A549 (cell line): ENCODE measurements around the gene SLC22A9.

Experiments
- MYC ChIP-seq: IDR thresholded peaks from 2 replicates; pipeline ENCODE4 v1.6.1; 2012; ENCODE audit warnings: mild to moderate bottlenecking, inconsistent platforms, low read length, improper control_type of control experiment, borderline replicate concordance
- TF ChIP-seq, protein P1 (sequence below): fragments of >200 bp; sonication (Bioruptor Twin); formaldehyde crosslinking; IDR thresholded peaks from 3 replicates; pipeline ENCODE4 v1.5.1; 2016

DNA sequence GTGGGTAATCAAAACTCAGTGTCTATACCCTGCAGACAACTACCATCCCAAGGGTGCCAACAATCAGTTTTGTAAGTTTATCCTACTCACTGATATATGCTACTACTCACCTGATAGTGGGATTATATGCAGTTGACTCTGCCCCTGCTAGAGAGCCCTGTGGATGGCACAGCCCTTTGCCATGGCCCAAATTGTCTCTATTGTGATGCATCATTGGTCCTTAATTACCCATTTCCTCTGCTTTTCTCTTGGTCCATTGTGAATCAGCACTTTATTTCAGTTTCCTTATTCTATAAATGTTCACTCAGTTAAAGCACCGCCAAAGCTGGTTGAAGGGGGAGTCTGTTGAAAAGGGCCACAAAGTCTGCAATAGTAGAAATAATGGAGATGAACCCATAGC, 79.1 kb downstream of the SLC22A9 start:
- TF ChIP-seq MYC = no peak
- TF ChIP-seq, protein P1, sequence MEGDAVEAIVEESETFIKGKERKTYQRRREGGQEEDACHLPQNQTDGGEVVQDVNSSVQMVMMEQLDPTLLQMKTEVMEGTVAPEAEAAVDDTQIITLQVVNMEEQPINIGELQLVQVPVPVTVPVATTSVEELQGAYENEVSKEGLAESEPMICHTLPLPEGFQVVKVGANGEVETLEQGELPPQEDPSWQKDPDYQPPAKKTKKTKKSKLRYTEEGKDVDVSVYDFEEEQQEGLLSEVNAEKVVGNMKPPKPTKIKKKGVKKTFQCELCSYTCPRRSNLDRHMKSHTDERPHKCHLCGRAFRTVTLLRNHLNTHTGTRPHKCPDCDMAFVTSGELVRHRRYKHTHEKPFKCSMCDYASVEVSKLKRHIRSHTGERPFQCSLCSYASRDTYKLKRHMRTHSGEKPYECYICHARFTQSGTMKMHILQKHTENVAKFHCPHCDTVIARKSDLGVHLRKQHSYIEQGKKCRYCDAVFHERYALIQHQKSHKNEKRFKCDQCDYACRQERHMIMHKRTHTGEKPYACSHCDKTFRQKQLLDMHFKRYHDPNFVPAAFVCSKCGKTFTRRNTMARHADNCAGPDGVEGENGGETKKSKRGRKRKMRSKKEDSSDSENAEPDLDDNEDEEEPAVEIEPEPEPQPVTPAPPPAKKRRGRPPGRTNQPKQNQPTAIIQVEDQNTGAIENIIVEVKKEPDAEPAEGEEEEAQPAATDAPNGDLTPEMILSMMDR = no peak
